NCI-H748 (cell line): ENCODE measurements around the gene NSUN7.

ENCODE experiments used
- DNase-seq: peaks from one replicate; lab custom pipeline; 2025; ENCODE audit not compliant: unreplicated experiment; lab: John Stamatoyannopoulos, UW

The NSUN7 gene

DNA sequence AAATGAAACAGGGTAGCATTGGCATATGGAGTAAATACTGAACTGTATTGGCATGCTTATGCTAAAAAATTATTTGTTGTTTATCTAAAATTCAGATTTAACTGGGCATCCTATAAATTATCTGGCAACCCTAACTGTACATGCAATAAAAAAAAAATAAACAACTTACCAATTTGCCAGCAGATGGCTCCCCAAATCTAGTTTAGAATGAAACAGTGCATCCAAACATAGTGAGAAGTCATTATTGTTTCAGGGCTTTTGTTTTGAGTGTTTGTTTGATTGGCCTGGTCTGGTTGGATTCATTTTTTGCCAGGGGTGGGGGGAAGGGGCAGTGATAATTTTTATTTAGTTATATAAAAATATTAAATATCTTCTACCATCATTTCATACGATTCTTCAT, 12.8 kb upstream of the NSUN7 start:
- DNase-seq, result peak; percentile 52

DNA sequence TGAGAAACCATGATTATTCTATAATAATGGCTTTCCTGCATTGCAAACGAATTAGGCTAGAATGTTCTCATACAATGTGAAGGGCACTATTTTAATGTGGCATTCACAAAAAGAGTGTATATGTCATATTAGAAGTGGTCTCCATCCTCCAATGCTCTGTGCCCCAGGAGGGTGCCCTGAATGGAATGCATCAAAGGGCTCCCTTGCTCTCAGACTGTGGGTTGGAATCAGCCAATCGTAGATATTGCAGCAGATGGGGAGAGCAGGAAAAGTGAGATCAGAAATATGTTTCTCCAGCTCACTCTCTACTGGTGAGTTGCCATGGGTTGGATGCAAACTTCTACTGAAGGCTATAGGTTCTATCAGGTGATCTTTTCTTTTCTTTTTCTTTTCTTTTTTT, 11.9 kb upstream of the NSUN7 start:
- DNase-seq, result no peak

DNA sequence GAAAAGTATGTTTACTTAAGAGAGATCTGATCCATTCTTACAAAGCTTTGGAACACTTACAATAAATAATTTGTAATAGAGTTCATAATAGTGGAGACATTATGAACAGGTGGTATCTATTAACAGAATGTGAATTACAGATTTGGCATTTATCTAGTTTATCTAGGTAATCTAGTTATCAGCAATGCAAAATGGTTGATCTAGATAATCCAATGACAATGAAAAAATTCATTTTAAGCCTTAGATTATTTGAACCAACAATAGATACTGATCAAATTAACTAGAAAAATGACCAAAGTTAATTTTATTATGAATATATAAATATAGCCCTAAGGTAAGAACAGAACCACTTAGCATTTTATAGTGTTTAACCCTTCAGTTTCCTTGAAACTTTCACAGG, 10.4 kb upstream of the NSUN7 start:
- no peak for DNase-seq

GRCh38 chr4:40744218-40744617, 5.5 kb upstream of the NSUN7 start:
- no peak for DNase-seq

- no peak for DNase-seq
Observed at GRCh38 chr4:40745285-40745984, 4.3 kb upstream of the NSUN7 start.

GRCh38 chr4:40747207-40747835, 2.4 kb upstream of the NSUN7 start:
- peak; percentile 49 for DNase-seq

- peak; percentile 21 for DNase-seq
Observed at GRCh38 chr4:40750461-40751258, 905 bp downstream of the NSUN7 start.

GRCh38 chr4:40755616-40756015, 5.9 kb downstream of the NSUN7 start:
- no peak for DNase-seq

- DNase-seq, result no peak
Observed at GRCh38 chr4:40763228-40763716, 13.5 kb downstream of the NSUN7 start.

- DNase-seq, result no peak
Observed at GRCh38 chr4:40769266-40769665, 19.5 kb downstream of the NSUN7 start.

- DNase-seq, result no peak
Observed at GRCh38 chr4:40778090-40778489, 28.3 kb downstream of the NSUN7 start.

GRCh38 chr4:40782876-40783275, 33.1 kb downstream of the NSUN7 start:
- no peak for DNase-seq

DNA sequence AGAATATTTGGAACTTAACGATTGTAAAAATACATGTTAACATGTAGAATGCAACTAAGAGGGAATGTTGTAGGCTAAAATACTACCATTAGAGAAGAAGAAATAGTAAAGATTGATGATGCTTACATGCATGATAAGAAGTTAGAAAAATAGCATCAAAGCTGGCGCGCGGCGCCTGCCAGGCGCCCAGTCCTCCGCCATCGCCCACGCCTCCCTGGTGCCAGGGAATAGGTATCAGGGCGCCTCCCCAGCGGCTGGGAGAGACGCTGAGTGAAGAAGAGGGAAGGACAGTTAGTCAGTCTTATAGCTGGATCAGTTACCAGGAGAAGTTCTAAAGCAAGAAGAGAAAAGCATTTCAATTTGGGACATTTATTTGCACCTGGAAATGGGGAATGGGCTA, 36.0 kb downstream of the NSUN7 start:
- DNase-seq, result no peak

GRCh38 chr4:40788331-40788730, 38.6 kb downstream of the NSUN7 start:
- no peak for DNase-seq

DNA sequence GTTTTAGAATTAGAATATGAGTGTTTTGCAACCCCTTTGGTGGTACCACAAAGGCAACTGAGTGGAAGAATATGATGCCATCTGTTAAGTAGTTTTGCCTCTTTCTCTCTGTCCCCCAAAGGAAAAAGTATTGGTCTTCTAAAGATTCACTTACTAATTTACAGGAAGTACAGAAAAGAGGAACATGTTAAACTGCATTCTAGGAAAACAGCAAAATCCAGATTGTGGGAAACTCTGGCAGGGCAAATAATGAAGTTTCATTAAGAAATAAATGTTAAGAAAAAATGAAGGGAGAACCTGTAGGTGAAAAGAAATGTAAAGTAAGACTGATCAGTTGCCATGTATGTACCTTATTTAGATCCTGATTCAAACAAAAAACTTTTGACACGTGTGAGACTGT, 39.3 kb downstream of the NSUN7 start:
- no peak for DNase-seq

DNA sequence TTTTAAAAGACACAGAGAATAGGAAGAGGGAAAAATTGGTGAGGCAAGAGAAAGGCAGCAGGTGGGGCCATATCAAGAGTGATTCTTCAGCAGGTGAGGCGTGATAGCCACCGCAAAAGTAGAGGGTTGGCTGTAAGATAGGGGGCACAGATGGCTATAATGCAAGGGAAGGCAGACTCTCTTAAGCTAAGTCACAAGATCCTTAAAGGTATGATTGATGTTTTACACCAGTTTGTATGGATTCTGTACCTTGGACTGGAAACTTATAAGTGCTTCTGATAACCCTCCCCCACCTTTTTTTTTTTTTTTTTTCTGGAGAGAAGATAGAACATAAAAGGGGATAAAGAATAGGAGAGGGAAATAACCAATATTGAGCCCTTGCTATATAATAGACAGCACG, 40.0 kb downstream of the NSUN7 start:
- DNase-seq, result no peak

DNA sequence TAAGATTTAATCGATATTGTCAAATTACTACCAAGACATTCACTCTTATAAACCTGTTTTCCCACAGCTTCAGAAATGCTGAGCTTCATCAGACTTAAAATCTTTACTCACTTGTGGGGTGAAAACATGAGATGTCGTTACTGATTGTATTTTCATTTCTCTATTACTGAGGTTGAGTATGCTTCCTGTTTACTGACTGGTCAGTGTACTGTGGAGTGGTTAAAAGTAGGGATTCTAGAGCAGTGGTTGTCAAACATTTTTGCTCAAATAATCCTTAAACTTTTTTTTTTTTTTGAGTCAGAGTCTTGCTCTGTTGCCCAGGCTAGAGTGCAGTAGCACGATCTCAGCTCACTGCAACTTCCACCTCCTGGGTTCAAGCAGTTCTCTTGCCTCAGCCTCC, 50.3 kb downstream of the NSUN7 start:
- no peak for DNase-seq

GRCh38 chr4:40804598-40804997, 54.8 kb downstream of the NSUN7 start:
- DNase-seq, result no peak

GRCh38 chr4:40808926-40809457, 59.2 kb downstream of the NSUN7 start:
- DNase-seq, result no peak

DNA sequence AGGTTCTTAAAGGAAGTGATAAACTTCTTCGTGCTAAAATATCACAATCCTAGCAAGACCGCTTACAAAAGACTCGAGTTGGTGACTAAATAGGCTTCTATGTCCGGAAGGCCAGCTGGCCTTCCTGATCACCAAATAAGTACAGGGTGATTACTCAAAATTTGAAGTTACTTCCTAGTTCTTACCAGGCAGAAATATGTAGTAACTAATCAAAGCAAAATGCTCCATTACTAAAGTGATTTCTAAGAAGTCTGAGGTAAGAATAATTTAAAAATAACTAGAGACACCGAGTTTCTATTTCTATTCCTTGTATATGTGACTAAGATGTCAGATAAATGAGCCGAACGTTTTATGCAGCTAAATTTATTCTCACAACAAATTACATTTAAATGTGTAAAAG, 62.2 kb downstream of the NSUN7 start:
- DNase-seq, result no peak

GRCh38 chr4:40812386-40812785, 62.6 kb downstream of the NSUN7 start:
- no peak for DNase-seq

DNA sequence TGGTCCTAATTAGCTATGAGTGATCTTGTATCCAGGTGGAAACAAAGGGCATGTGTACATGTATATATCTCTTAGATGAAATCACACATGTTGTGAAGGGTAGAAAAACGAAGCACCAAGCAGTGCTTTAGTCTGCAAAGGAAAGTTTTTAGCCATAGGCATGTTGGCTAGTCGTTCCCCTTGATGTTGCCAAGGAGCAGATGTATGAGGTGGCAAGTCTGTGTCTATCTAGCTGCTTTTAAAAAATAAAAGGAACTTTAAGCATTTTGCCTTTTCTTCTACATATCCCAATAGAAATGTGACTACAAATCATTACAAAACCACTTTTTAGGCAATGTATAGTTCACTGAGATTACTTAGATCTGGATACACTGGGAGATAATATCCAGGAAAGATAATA, 63.1 kb downstream of the NSUN7 start:
- no peak for DNase-seq
